ENCODE data around the gene SYNJ1.

Gene SYNJ1

DNA sequence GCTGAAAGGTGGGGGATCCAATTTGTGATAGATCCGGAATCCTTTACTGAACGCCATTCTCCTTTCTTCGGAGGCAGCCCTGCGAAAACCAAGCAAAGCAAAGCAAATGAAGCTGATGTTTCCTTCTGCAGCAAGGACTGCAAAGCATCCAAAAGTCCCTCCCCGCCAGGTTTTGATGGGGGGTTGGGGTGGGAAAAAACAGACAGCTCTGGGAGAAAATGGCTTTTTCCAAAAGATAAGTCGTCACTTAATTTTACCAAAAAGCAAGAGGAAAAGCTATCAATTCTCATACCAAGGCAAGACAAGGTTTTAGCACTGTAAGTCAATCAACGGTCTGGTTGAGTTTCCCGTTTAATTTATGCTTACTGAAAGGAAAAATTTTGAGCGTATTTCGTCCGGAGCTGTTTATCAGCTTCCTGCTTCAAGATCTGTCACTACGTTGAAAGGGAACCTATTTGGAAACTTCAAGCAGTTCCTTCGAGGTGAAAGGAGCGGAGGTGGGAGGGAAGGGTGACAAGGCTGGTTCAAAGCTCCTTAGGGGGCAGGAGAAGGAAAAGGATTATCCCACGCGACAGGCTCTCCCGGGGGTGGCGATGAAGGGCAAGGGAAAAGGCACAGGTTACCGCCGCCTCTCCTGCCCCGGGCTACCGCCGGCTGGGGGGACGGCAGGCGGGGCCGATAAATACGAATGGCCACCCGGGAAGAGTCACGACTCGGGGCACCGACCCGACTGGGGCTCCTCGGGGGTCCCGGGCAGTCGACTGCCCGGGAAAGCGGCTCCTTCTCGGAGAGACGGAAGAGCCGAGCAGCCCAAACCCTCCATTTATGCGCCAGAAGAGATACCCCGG lies 750 bp downstream of the SYNJ1 start:
- Histone ChIP-seq H3K27me3 (ENCODE audit: control insufficient read depth, low read length) (peaks cover 4% of the 10 kb centered on the region; the same call in 1 of the 2 replicates), H3K4me1 (ENCODE audit: control insufficient read depth, low read length) (peaks cover 15% of the 10 kb centered on the region), H3F3A (ENCODE audit: control insufficient read depth, insufficient read depth) (peaks cover 12% of the 10 kb centered on the region; the same call in 1 of the 2 replicates), H3K36me3 (ENCODE audit: control insufficient read depth, low read length) (no peaks in the 10 kb centered on the region), H3K79me2 (ENCODE audit: control insufficient read depth, low read length) (no peaks in the 10 kb centered on the region), H3K9me3 (ENCODE audit: control insufficient read depth, insufficient read depth, low read length) (no peaks in the 10 kb centered on the region), H3K9me2 (replicated peaks; ENCODE audit: control insufficient read depth, low read length) (no peaks in the 10 kb centered on the region), H4K20me1 (ENCODE audit: control insufficient read depth, insufficient read depth, low read depth, low read length) (0 out of 2 replicates have a peak, but pooled peaks cover 3% of the 10 kb centered on the region), H3K4me2 (ENCODE audit: low read length) (peak overlapping the region; percentile 68), H3K4me3 (ENCODE audit: low read length) (peak overlapping the region; percentile 91), H3K27ac (ENCODE audit: low read depth, low read length) (no peak overlapping the region)
- TF ChIP-seq CTCF (IDR thresholded peaks at IDR 0.05; ENCODE audit: low read depth, low read length, poor library complexity, severe bottlenecking) (no peak), EZH2phosphoT487 (IDR thresholded peaks at IDR 0.05; ENCODE audit: borderline replicate concordance, low read length) (no peak)

DNA sequence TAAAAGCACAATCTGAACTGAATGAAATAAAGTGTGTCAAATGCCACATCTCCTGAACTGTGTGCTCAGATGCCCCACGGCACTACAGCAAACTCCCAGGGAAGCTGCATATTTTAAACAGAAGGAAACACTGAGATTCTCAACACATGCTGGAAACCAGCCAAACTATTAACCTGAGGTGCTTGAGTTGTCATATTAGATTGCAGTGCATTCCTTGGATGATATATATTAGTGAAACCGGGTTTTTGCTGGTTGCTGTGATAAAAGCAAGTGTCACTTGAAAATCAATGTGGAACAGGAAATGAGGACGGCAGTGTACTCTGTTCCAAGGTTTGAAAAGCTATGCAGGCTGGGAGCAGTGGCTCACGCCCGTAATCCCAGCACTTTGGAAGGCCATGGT lies 8.7 kb downstream of the SYNJ1 start:
- H3K27ac ChIP-seq (ENCODE audit: low read depth, low read length), result no peak overlapping the region
- H4K20me1 ChIP-seq (ENCODE audit: control insufficient read depth, insufficient read depth, low read depth, low read length), result peaks cover 10% of the 10 kb centered on the region; the same call in 1 of the 2 replicates
- no peaks in the 10 kb centered on the region for H3K9me2 ChIP-seq (replicated peaks; ENCODE audit: control insufficient read depth, low read length)
- H3K36me3 ChIP-seq (ENCODE audit: control insufficient read depth, low read length), result no peaks in the 10 kb centered on the region
- TF ChIP-seq CTCF (IDR thresholded peaks at IDR 0.05; ENCODE audit: low read depth, low read length, poor library complexity, severe bottlenecking) (no peak), EZH2phosphoT487 (IDR thresholded peaks at IDR 0.05; ENCODE audit: borderline replicate concordance, low read length) (no peak)
- H3K27me3 ChIP-seq (ENCODE audit: control insufficient read depth, low read length), result peaks cover 27% of the 10 kb centered on the region
- H3K4me2 ChIP-seq (ENCODE audit: low read length), result no peak overlapping the region
- no peak overlapping the region for H3K4me3 ChIP-seq (ENCODE audit: low read length)
- H3K9me3 ChIP-seq (ENCODE audit: control insufficient read depth, insufficient read depth, low read length), result no peaks in the 10 kb centered on the region
- no peaks in the 10 kb centered on the region for H3F3A ChIP-seq (ENCODE audit: control insufficient read depth, insufficient read depth)
- H3K79me2 ChIP-seq (ENCODE audit: control insufficient read depth, low read length), result no peaks in the 10 kb centered on the region
- H3K4me1 ChIP-seq (ENCODE audit: control insufficient read depth, low read length), result no peaks in the 10 kb centered on the region

DNA sequence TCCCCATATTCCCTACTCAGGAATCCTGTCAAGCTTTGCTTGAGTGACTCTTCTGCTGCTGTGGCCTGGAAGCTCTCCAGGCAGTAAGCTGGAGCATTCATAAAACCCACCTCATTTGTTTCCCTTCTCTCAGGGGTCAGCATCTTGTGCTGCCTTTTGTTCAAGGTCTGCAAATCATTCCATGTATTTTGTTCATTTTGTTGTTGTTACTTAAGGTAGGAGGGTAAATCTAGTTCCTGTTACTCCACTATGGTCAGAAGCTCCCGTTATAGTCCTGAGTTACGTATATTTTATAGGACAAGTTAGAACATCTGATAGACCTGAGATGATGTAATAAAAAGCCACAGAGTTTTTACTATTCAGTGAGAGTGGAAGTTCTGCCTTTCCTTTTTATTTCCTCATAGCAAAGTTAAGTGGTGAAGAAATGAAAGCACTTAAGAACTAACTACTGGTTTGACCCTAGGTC lies 9.9 kb downstream of the SYNJ1 start:
- H3K27ac ChIP-seq (ENCODE audit: low read depth, low read length), result no peak overlapping the region
- H3K4me2 ChIP-seq (ENCODE audit: low read length), result no peak overlapping the region
- H3K27me3 ChIP-seq (ENCODE audit: control insufficient read depth, low read length), result peaks cover 33% of the 10 kb centered on the region
- H4K20me1 ChIP-seq (ENCODE audit: control insufficient read depth, insufficient read depth, low read depth, low read length), result peaks cover 8% of the 10 kb centered on the region
- H3K79me2 ChIP-seq (ENCODE audit: control insufficient read depth, low read length), result no peaks in the 10 kb centered on the region
- H3K9me2 ChIP-seq (replicated peaks; ENCODE audit: control insufficient read depth, low read length), result no peaks in the 10 kb centered on the region
- TF ChIP-seq EZH2phosphoT487 (IDR thresholded peaks at IDR 0.05; ENCODE audit: borderline replicate concordance, low read length), result no peak
- TF ChIP-seq CTCF (IDR thresholded peaks at IDR 0.05; ENCODE audit: low read depth, low read length, poor library complexity, severe bottlenecking), result no peak
- peaks cover 1% of the 10 kb centered on the region for H3K4me1 ChIP-seq (ENCODE audit: control insufficient read depth, low read length)
- H3K36me3 ChIP-seq (ENCODE audit: control insufficient read depth, low read length), result no peaks in the 10 kb centered on the region
- no peaks in the 10 kb centered on the region for H3K9me3 ChIP-seq (ENCODE audit: control insufficient read depth, insufficient read depth, low read length)
- H3K4me3 ChIP-seq (ENCODE audit: low read length), result no peak overlapping the region
- no peaks in the 10 kb centered on the region for H3F3A ChIP-seq (ENCODE audit: control insufficient read depth, insufficient read depth)
